OCI-LY1 (cell line): ENCODE measurements around the gene SMPDL3A.

ENCODE experiments used
- CTCF ChIP-seq: fragments of 200-600 bp; sonication (generic), shearing (Covaris generic); IDR thresholded peaks from 2 replicates; pipeline ENCODE4 v1.5.1; 2017; ENCODE audit warnings: mild to moderate bottlenecking, antibody characterized with exemption, low read length, moderate library complexity, mixed read lengths
- EZH2 ChIP-seq: fragments of 200-600 bp; sonication (generic), shearing (Covaris generic); IDR thresholded peaks from 2 replicates; pipeline ENCODE4 v1.8.0; 2017; ENCODE audit warnings: borderline replicate concordance, mixed run types, mild to moderate bottlenecking, antibody characterized with exemption, low read length, moderate library complexity, mixed read lengths

- no peak for TF ChIP-seq CTCF
- no peak for TF ChIP-seq EZH2
Measured at GRCh38 chr6:122845464-122845863, 56.4 kb downstream of the SMPDL3A start.
